Right lobe of liver (tissue), 4 donors: Measurements from ENCODE around the gene DIS3.

ENCODE experiments used
- CTCF ChIP-seq, 4 donors: fragments of 200-600 bp in 3 of 4; fragments of 450-650 bp in 1 of 4; IDR thresholded peaks; one replicate each; pipeline versions ENCODE4 v1.5.1 to v1.8.0; 2016 to 2022; ENCODE audit warnings: antibody characterized with exemption in 4 of 4, mild to moderate bottlenecking in 2 of 4
- POLR2A ChIP-seq: fragments of 450-650 bp; IDR thresholded peaks from one replicate; pipeline ENCODE4 v1.6.1; 2017; ENCODE audit warnings: antibody characterized with exemption, mild to moderate bottlenecking
- donor health status: DM: no; HTN: no; CAD: no.
- donor health status: DM: no; HTN: no; CAD: no.
- donor health status: DM: no; HTN: yes; CAD: no.

GRCh38 chr13:72716776-72717175, 64.9 kb downstream of the DIS3 start:
- TF ChIP-seq POLR2A = no peak
- TF ChIP-seq CTCF (IDR thresholded peaks at IDR 0.05) = no peak
